Loucy (cell line): ENCODE data around the gene SPATA25.

Experiments
- H2AFZ ChIP-seq: fragments of 200-600 bp; sonication (generic); 2 replicates; pipeline ENCODE4 v1.6.0; 2016; ENCODE audit warnings: antibody characterized with exemption, mild to moderate bottlenecking, low read length, moderate library complexity
- H3F3A ChIP-seq: fragments of 200-600 bp; 2 replicates; pipeline ENCODE4 v1.6.0; 2016; ENCODE audit warnings: antibody characterized with exemption, low read depth, mild to moderate bottlenecking
- H3K27me3 ChIP-seq: fragments of 200-600 bp; sonication (generic); 2 replicates; pipeline ENCODE4 v1.6.1; 2014; ENCODE audit warnings: low read length, mild to moderate bottlenecking; ENCODE audit not compliant: insufficient read depth, poor library complexity, severe bottlenecking
- H3K36me3 ChIP-seq: fragments of 200-600 bp; sonication (generic); 2 replicates; pipeline ENCODE4 v1.6.1; 2016; ENCODE audit warnings: low read length; ENCODE audit not compliant: insufficient read depth
- H3K4me1 ChIP-seq: fragments of 200-600 bp; sonication (generic); 2 replicates; pipeline ENCODE4 v1.5.1; 2014; ENCODE audit warnings: low read length, mild to moderate bottlenecking; ENCODE audit not compliant: insufficient read depth, poor library complexity, severe bottlenecking
- H3K4me2 ChIP-seq: fragments of 200-600 bp; sonication (generic); 2 replicates; pipeline ENCODE4 v1.6.0; 2014; ENCODE audit warnings: antibody characterized with exemption, low read length, low read depth, mild to moderate bottlenecking; ENCODE audit not compliant: poor library complexity, severe bottlenecking
- H3K4me3 ChIP-seq: fragments of 200-600 bp; sonication (generic); 2 replicates; pipeline ENCODE4 v1.5.1; 2014; ENCODE audit warnings: low read length, mild to moderate bottlenecking, mixed read lengths; ENCODE audit not compliant: poor library complexity, severe bottlenecking
- H3K79me2 ChIP-seq: fragments of 200-600 bp; sonication (generic); 2 replicates; pipeline ENCODE4 v1.6.1; 2014; ENCODE audit warnings: low read length; ENCODE audit not compliant: insufficient read depth
- H3K9ac ChIP-seq: fragments of 200-600 bp; sonication (generic); 2 replicates; pipeline ENCODE4 v1.6.0; 2014; ENCODE audit warnings: mild to moderate bottlenecking, low read depth, low read length, moderate library complexity; ENCODE audit not compliant: poor library complexity, severe bottlenecking
- H3K9me2 ChIP-seq: fragments of 200-600 bp; sonication (generic); replicated peaks from 2 replicates; pipeline ENCODE4 v1.6.1; 2016; ENCODE audit warnings: low read depth, low read length, mixed read lengths
- H3K9me3 ChIP-seq: fragments of 200-600 bp; sonication (generic); 2 replicates; pipeline ENCODE4 v1.6.1; 2014; ENCODE audit warnings: mild to moderate bottlenecking, antibody characterized with exemption, low read length, low read depth; ENCODE audit not compliant: insufficient read depth
- H4K20me1 ChIP-seq: fragments of 200-600 bp; sonication (generic); 2 replicates; pipeline ENCODE4 v1.6.0; 2014; ENCODE audit warnings: antibody characterized with exemption, low read length, mild to moderate bottlenecking; ENCODE audit not compliant: insufficient read depth, poor library complexity, severe bottlenecking
- EZH2phosphoT487 ChIP-seq: fragments of 200-600 bp; IDR thresholded peaks from 2 replicates; pipeline ENCODE4 v1.6.1; 2018; ENCODE audit warnings: antibody characterized with exemption, mild to moderate bottlenecking, moderate library complexity, borderline replicate concordance
- TF ChIP-seq, protein P1 (sequence below): fragments of 200-600 bp; sonication (generic); conservative IDR thresholded peaks from 2 replicates; pipeline ENCODE4 v1.5.1; 2014; ENCODE audit warnings: mild to moderate bottlenecking, antibody characterized with exemption, low read length

Gene SPATA25

DNA sequence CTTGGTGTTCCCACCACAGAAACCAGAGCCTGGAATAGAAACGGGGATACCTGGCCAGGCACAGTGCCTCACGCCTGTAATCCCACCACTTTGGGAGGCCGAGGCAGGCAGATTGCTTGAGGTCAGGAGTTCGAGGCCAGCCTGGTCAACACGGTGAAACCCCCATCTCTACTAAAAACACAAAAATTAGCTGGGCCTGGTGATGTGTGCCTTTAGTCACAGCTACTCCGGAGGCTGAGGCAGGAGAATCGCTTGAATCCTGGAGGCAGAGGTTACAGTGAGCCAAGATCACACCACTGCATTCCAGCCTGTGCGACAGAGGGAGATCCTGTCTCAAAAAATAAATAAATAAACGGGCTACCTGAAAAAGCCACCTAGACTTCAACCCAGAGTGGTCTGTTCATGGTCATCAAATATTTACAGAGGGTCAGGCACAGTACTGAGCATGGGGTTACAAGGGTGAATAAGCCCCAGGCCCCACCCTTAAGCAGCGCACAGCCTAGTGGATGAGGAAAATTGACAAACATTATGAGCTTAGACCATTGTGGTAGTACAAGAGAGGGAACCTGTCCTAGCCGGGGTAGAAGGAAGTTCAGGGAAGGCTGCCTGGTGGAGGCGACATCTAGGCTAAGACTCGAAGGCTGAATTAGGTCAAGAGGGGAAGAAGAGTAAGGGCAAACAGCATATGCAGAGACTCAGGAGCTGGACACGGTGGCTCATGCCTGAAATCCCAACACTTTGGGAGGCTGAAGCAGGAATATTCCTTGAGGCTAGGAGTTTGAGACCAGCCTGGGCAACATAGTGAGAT is 39.9 kb upstream of the SPATA25 start:
- Histone ChIP-seq H2AFZ (no peak overlapping the region), H3K9me3 (no peaks in the 10 kb centered on the region), H3F3A (no peaks in the 10 kb centered on the region), H3K9me2 (no peaks in the 10 kb centered on the region), H3K27me3 (no peaks in the 10 kb centered on the region), H3K4me3 (no peak overlapping the region), H3K36me3 (no peaks in the 10 kb centered on the region), H3K79me2 (peaks cover 3% of the 10 kb centered on the region; the same call in 1 of the 2 replicates), H4K20me1 (no peaks in the 10 kb centered on the region), H3K4me2 (no peak overlapping the region), H3K9ac (no peak overlapping the region), H3K4me1 (no peaks in the 10 kb centered on the region)
- TF ChIP-seq, protein P1, sequence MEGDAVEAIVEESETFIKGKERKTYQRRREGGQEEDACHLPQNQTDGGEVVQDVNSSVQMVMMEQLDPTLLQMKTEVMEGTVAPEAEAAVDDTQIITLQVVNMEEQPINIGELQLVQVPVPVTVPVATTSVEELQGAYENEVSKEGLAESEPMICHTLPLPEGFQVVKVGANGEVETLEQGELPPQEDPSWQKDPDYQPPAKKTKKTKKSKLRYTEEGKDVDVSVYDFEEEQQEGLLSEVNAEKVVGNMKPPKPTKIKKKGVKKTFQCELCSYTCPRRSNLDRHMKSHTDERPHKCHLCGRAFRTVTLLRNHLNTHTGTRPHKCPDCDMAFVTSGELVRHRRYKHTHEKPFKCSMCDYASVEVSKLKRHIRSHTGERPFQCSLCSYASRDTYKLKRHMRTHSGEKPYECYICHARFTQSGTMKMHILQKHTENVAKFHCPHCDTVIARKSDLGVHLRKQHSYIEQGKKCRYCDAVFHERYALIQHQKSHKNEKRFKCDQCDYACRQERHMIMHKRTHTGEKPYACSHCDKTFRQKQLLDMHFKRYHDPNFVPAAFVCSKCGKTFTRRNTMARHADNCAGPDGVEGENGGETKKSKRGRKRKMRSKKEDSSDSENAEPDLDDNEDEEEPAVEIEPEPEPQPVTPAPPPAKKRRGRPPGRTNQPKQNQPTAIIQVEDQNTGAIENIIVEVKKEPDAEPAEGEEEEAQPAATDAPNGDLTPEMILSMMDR: no peak
- TF ChIP-seq EZH2phosphoT487: no peak

DNA sequence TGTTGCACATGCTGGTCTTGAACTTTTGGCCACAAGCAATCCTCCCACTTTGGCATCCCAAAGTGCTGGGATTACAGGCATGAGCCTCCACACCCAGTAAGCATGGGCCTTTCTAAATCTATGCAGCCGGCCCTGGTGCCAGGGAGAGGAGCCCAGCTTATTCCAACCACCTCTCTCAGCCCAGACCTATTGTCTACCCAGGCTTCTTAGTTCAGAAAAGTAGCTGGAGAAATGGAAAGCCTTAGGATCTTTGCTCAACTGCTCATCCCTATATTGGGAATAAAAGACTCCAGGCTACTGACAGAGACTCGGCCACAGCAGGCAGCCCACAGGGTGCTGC is 39.3 kb upstream of the SPATA25 start:
- Histone ChIP-seq H3K36me3 (no peaks in the 10 kb centered on the region), H4K20me1 (no peaks in the 10 kb centered on the region), H2AFZ (no peak overlapping the region), H3K4me2 (no peak overlapping the region), H3K9me3 (no peaks in the 10 kb centered on the region), H3K79me2 (no peaks in the 10 kb centered on the region), H3F3A (no peaks in the 10 kb centered on the region), H3K4me3 (no peak overlapping the region), H3K27me3 (no peaks in the 10 kb centered on the region), H3K4me1 (no peaks in the 10 kb centered on the region), H3K9ac (no peak overlapping the region), H3K9me2 (no peaks in the 10 kb centered on the region)
- no peak for TF ChIP-seq EZH2phosphoT487
- TF ChIP-seq, protein P1: no peak

DNA sequence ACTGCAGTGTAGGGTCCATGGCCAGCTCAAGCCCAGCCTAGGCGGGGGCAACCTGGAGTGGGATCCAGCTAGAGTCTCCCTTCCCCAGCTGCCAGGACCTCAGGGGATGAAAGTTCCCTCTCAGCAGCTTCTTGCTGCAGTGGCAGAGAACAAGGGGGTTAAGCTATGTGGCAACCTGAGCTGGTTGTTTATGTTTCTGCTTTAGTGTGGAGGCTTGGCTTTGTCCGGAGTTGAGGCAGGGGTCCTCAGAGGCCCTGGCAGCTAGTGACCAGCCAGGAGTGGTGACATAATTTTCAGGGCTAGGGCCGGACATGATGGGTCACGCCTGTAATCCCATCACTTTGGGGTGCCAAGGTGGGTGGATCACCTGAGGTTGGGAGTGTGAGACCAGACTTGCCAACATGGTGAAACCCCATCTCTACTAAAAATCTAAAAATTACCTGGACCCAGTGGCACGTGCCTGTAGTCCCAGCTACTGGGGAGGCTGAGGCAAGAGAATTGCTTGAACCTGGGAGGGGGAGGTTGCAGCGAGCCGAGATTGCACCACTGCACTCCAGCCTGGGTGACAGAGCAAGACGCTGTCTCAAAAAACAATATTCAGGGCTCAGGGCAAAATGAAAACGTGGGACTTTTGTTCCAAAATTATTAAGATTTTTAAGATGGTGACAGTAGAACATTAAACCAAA is 38.5 kb upstream of the SPATA25 start:
- no peak for TF ChIP-seq EZH2phosphoT487
- TF ChIP-seq, protein P1: no peak
- H3K9me2 ChIP-seq: no peaks in the 10 kb centered on the region
- no peak overlapping the region for H2AFZ ChIP-seq
- no peaks in the 10 kb centered on the region for H4K20me1 ChIP-seq
- H3K4me1 ChIP-seq: no peaks in the 10 kb centered on the region
- H3K4me2 ChIP-seq: no peak overlapping the region
- no peaks in the 10 kb centered on the region for H3F3A ChIP-seq
- no peaks in the 10 kb centered on the region for H3K27me3 ChIP-seq
- no peaks in the 10 kb centered on the region for H3K79me2 ChIP-seq
- H3K4me3 ChIP-seq: no peak overlapping the region
- no peaks in the 10 kb centered on the region for H3K36me3 ChIP-seq
- H3K9me3 ChIP-seq: no peaks in the 10 kb centered on the region
- no peak overlapping the region for H3K9ac ChIP-seq
